Spleen (tissue), 7 donors: ENCODE measurements around the gene PTGES.
A peak's percentile ranks its signal among the peaks of the same experiment; 100 is the strongest.

Experiments
- POLR2A ChIP-seq, 3 donors: fragments of 450-650 bp; IDR thresholded peaks; one replicate each; pipeline ENCODE4 v1.5.1; 2017; ENCODE audit warnings: antibody characterized with exemption in 3 of 3, mild to moderate bottlenecking in 1 of 3
- TF ChIP-seq, protein P1 (sequence below), 11 experiments: fragments of 200-600 bp in 7 of 11; fragments of 450-650 bp in 4 of 11; sonication (generic) in 4 of 11; IDR thresholded peaks in 8 of 11; conservative IDR thresholded peaks in 3 of 11; 1 replicate in 7 of 11; 2 replicates in 4 of 11; pipeline versions ENCODE4 v1.4.0 to v1.8.0; 2016 to 2021; ENCODE audit warnings: antibody characterized with exemption in 11 of 11, inconsistent platforms in 4 of 11, mild to moderate bottlenecking in 1 of 11
- donor health status: DM: no; HTN: no; CAD: no; lungs with moderate emphysema.
- donor health status: DM: no; HTN: no; CAD: no.
- donor health status: DM: no; HTN: no; CAD: no.

DNA sequence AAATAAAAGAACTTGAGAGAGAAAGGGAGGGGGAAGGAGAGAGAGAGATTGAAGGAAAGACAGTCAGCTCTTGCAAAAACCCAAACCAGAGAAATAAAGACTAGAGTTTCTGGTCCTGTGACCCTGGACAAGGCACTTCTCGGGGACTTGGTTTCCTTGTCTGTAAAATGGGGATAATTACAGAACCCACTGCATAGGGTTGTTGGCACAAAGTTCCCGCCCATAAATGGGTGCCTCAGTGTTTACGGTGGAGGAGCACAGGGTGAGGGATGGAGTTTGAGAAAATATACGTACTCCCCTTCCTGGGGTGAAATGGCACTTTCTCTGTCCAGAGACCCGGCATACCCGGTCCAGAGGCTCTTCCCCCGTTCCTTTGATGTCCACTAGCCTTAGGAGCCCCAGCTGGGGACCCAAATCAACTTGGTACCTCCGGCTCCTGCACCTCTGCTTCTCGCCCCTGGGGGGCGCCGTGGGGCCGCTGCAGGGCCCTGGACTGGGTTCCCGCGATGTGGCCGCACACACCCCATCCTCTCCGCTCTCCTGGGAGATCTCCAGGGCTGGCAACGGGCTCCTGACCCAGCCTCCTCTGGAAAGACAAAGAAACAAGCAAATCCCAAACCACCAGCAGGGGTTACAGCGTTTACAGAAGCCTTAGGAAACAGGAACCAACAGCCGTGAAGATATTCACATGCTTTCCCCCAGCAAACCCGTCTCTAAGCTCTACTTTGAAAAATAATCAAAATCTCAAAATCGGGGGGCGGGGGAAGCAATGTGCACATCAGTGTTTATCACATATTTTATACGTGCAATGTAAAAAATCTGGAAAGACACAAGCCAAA, 26.3 kb downstream of the PTGES start:
- no peak for TF ChIP-seq POLR2A (IDR thresholded peaks at IDR 0.05)
- TF ChIP-seq, protein P1, sequence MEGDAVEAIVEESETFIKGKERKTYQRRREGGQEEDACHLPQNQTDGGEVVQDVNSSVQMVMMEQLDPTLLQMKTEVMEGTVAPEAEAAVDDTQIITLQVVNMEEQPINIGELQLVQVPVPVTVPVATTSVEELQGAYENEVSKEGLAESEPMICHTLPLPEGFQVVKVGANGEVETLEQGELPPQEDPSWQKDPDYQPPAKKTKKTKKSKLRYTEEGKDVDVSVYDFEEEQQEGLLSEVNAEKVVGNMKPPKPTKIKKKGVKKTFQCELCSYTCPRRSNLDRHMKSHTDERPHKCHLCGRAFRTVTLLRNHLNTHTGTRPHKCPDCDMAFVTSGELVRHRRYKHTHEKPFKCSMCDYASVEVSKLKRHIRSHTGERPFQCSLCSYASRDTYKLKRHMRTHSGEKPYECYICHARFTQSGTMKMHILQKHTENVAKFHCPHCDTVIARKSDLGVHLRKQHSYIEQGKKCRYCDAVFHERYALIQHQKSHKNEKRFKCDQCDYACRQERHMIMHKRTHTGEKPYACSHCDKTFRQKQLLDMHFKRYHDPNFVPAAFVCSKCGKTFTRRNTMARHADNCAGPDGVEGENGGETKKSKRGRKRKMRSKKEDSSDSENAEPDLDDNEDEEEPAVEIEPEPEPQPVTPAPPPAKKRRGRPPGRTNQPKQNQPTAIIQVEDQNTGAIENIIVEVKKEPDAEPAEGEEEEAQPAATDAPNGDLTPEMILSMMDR (IDR thresholded peaks at IDR 0.05 in 8 of 11, conservative IDR thresholded peaks at IDR 0.05 in 3 of 11), result peak in 10 of 11 experiments; percentile 40 to 89 (median 78)
